Body of pancreas (tissue), 4 donors: ENCODE measurements around the gene PLA2G2F. TPM values are rescaled to one million over a fixed set of nuclear protein-coding genes. Genes with fewer than 3 reads are reported as not detected.

ENCODE experiments used
- ATAC-seq: fragments of 150-250 bp; one replicate; pipeline ENCODE4 v1.9.1; 2016
- DNase-seq, 4 donors: peaks; one replicate each; pipeline ENCODE4 v3.0.0-alpha.2; 2019
- H3K27ac ChIP-seq, 4 donors: fragments of 200-600 bp; sonication (generic); 1 replicate in 3 of 4; 2 replicates in 1 of 4; pipeline versions ENCODE4 v1.5.1 to v1.6.1; 2016 to 2019; ENCODE audit warnings: mild to moderate bottlenecking in 1 of 4, mixed read lengths in 1 of 4, moderate library complexity in 1 of 4
- H3K27me3 ChIP-seq, 2 donors: fragments of 200-600 bp; sonication (generic); one replicate each; pipeline ENCODE4 v1.6.0; 2016; ENCODE audit warnings: mild to moderate bottlenecking in 1 of 2
- H3K36me3 ChIP-seq, 2 donors: fragments of 200-600 bp; sonication (generic); replicated peaks in 1 of 2; 2 replicates each; pipeline ENCODE4 v1.5.1; 2016; ENCODE audit warnings: low read depth in 2 of 2; ENCODE audit not compliant: insufficient read depth in 1 of 2
- H3K4me1 ChIP-seq: fragments of 200-600 bp; sonication (generic); one replicate; pipeline ENCODE4 v1.6.0; 2016
- H3K4me3 ChIP-seq, 2 donors: fragments of 200-600 bp; sonication (generic); 1 replicate in 1 of 2; 2 replicates in 1 of 2; pipeline ENCODE4 v1.5.1; 2016 to 2019
- H3K9me3 ChIP-seq, 3 donors: fragments of 200-600 bp; sonication (generic); 1 replicate in 2 of 3; 2 replicates in 1 of 3; pipeline ENCODE4 v1.5.1; 2016
- POLR2A ChIP-seq, 3 donors: fragments of 450-650 bp; IDR thresholded peaks; one replicate each; pipeline ENCODE4 v1.6.1; 2016; ENCODE audit warnings: antibody characterized with exemption in 3 of 3, mild to moderate bottlenecking in 2 of 3
- WGBS, 2 donors: methylation state at CpG; one replicate each; pipeline ENCODE4 v1.1.5; 2017; 5-methylcytosine and 5-hydroxymethylcytosine counted together
- intact Hi-C: fragments of 100-400 bp; cut with DNase I; formaldehyde crosslinking; loops from one replicate; pipeline ENCODE4 v1.15.1; 2023
- total RNA-seq, 2 donors: library from RNA; depleted of rRNA; stranded (reverse); fragments of >200 nt; gene quantifications; one replicate each; pipeline ENCODE4 v1.1.0, GENCODE V29; 2016
- TF ChIP-seq, protein P1 (sequence below), 7 experiments: fragments of 450-650 bp in 4 of 7; fragments of 200-600 bp in 3 of 7; sonication (generic) in 3 of 7; IDR thresholded peaks; one replicate each; pipeline ENCODE4 v1.5.1; 2016 to 2019; ENCODE audit warnings: antibody characterized with exemption in 7 of 7

The PLA2G2F gene
- total RNA-seq, 2 donors from 2014 or later: not detected

DNA sequence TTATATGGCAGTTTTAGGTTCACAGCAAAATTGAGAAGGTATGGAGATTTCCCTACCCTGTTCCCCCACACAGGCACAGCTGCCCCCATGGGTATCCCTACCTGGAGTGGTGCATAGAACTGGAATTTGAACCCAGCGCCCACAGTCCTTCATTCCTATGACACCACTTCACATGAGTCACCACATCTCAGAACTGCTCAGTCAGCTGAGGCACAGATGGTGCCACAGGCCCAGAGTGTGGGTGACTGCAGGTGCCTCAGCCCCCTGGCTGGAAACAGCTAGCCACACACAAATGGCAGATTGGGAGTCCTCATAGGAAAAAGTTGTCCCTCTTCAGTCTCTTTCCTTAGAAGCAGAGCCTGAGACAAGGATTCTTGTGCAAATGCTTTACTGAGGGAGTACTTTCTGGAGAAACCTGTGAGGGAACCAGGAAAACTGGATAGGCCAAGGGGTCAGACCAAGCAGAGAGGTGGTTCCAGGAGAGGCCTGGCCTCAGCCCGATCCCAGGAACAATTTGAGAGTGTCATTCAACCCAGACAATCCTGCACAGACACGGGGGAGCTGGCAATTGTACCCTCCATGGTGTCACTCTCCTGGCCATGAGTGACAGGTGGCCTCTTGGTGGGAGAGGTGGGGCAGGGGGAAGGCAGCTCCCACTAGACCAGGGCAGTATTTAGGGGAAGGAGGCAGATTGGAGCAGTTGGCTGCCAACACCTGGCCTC is 26.7 kb upstream of the PLA2G2F start:
- Histone ChIP-seq H3K36me3 (no peaks in the 10 kb centered on the region), H3K9me3 (no peaks in the 10 kb centered on the region), H3K4me3 (no peak overlapping the region), H3K27ac (no peak overlapping the region), H3K27me3 (no peaks in the 10 kb centered on the region), H3K4me1 (peaks cover 8% of the 10 kb centered on the region)
- ATAC-seq (no peak), DNase-seq (no peak)
- intact Hi-C loops: no loop called here
- WGBS, 2 donors: 79 to 88% methylated on average over 1 to 3 of the region's 3 CpGs
- TF ChIP-seq, protein P1, sequence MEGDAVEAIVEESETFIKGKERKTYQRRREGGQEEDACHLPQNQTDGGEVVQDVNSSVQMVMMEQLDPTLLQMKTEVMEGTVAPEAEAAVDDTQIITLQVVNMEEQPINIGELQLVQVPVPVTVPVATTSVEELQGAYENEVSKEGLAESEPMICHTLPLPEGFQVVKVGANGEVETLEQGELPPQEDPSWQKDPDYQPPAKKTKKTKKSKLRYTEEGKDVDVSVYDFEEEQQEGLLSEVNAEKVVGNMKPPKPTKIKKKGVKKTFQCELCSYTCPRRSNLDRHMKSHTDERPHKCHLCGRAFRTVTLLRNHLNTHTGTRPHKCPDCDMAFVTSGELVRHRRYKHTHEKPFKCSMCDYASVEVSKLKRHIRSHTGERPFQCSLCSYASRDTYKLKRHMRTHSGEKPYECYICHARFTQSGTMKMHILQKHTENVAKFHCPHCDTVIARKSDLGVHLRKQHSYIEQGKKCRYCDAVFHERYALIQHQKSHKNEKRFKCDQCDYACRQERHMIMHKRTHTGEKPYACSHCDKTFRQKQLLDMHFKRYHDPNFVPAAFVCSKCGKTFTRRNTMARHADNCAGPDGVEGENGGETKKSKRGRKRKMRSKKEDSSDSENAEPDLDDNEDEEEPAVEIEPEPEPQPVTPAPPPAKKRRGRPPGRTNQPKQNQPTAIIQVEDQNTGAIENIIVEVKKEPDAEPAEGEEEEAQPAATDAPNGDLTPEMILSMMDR (IDR thresholded peaks at IDR 0.05): no peak
- no peak for TF ChIP-seq POLR2A (IDR thresholded peaks at IDR 0.05)

DNA sequence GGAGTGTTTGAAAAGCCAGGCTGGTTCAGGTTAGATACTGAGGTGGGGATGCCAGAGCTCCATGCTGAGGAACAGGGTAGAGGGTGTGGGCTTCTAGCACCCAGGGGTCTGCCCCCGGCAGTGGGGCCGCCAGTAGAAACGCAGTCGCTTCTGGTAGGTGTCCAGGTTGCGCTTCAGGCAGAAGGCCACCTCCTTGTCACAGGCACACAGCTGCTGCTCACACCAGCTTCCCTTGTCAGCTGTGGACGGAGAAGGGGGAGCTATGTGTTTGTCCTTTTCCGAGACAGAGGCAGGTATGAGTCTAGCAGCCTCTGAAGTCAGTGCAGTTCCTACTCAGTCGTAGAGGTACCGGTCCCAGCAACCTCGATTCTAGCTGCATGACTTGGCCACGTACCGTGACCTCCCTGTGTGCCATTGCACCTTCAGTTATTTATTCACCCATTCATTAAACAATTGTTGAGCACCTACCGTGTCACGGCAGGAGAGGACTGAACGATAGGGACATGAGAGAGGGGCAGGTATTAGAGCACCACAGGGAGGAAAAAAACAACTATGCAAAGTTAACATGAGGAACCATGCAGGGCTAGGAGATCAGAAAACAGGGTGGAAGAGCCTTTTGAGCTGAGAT is 25.0 kb upstream of the PLA2G2F start:
- Histone ChIP-seq H3K4me3 (no peak overlapping the region), H3K9me3 (no peaks in the 10 kb centered on the region), H3K36me3 (no peaks in the 10 kb centered on the region), H3K27me3 (no peaks in the 10 kb centered on the region), H3K27ac (no peak overlapping the region), H3K4me1 (peaks cover 8% of the 10 kb centered on the region)
- DNase-seq (no peak), ATAC-seq (no peak)
- no peak for TF ChIP-seq POLR2A (IDR thresholded peaks at IDR 0.05)
- TF ChIP-seq, protein P1 (IDR thresholded peaks at IDR 0.05): no peak
- intact Hi-C loops: no loop called here
- 28 to 31% methylated on average over 10 to 15 of the region's 15 CpGs for WGBS, 2 donors

DNA sequence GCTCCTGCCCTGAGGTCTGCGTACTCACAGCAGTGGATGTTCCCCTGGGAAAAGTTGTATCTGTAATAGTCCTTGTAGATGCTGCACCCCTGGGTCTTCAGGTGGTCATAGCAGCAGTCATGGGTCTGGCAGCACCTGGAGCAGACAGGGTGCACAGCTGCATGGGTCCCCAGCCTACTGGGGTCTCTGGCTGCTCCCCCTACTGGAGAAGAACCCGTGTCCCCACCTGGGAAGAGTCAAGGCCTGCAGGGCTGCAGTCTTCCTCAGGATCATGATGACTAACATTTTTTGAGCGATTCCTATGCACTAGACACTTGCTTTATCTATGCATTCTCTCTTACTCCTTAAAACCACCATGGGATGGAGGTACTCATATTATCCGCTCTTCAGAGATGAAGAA is 23.6 kb upstream of the PLA2G2F start:
- 76 to 78% methylated on average over 4 of the region's 4 CpGs for WGBS, 2 donors
- Histone ChIP-seq H3K4me3 (no peak overlapping the region), H3K9me3 (no peaks in the 10 kb centered on the region), H3K27ac (no peak overlapping the region), H3K36me3 (no peaks in the 10 kb centered on the region), H3K27me3 (no peaks in the 10 kb centered on the region), H3K4me1 (no peaks in the 10 kb centered on the region)
- no peak for TF ChIP-seq POLR2A (IDR thresholded peaks at IDR 0.05)
- TF ChIP-seq, protein P1 (IDR thresholded peaks at IDR 0.05): no peak
- intact Hi-C loops: no loop called here
- no peak for ATAC-seq
- DNase-seq: no peak

DNA sequence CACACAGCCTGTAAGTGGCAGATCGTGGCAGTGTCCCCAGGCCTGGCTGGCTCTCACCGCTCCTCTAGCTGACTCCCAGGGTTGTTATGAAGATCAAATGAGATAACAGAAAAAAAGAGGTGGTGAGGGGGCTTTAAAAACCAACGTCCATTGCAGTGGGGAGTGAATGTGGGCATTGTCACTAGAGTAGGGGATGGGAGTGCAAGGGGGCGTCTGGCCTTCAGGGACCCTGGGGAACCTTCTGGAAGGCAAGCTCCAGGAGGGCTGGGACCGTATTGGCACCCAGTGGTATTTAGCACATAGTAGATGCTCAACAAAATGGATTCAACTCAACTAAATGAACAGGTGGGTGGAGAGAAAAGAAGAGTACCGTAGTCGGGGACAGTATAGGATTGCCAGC is 23.2 kb upstream of the PLA2G2F start:
- Histone ChIP-seq H3K9me3 (no peaks in the 10 kb centered on the region), H3K36me3 (no peaks in the 10 kb centered on the region), H3K4me3 (no peak overlapping the region), H3K27ac (no peak overlapping the region), H3K27me3 (no peaks in the 10 kb centered on the region), H3K4me1 (no peaks in the 10 kb centered on the region)
- DNase-seq (no peak), ATAC-seq (no peak)
- intact Hi-C loops: no loop called here
- TF ChIP-seq, protein P1 (IDR thresholded peaks at IDR 0.05): no peak
- no peak for TF ChIP-seq POLR2A (IDR thresholded peaks at IDR 0.05)
- 68 to 71% methylated on average over 7 of the region's 7 CpGs for WGBS, 2 donors

DNA sequence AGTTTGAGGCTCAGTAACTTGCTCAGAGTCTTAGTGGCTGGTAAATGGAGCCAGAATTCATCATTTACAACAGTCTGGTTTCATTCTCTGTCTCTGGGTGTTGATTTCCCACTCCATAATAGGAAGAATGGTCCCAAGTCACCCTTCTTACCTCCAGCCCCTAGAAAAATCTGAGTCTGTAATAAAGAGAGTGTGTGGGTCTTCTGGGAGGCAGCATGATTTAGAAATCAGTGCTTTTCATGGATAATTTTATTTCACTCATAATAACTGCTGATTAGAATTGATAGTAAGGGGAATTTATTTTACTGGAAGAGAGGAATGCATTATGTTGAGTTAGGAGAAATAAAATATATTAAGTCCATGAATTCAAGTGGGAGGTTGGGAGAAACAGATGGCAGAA is 21.9 kb upstream of the PLA2G2F start:
- Histone ChIP-seq H3K9me3 (no peaks in the 10 kb centered on the region), H3K36me3 (no peaks in the 10 kb centered on the region), H3K27ac (no peak overlapping the region), H3K27me3 (no peaks in the 10 kb centered on the region), H3K4me3 (no peak overlapping the region), H3K4me1 (no peaks in the 10 kb centered on the region)
- TF ChIP-seq, protein P1 (IDR thresholded peaks at IDR 0.05): no peak
- TF ChIP-seq POLR2A (IDR thresholded peaks at IDR 0.05): no peak
- intact Hi-C loops: no loop called here
- DNase-seq (no peak), ATAC-seq (no peak)
